OCI-LY1 (cell line): ENCODE measurements around the gene OGDHL.

ENCODE experiments used
- CTCF ChIP-seq: fragments of 200-600 bp; sonication (generic), shearing (Covaris generic); IDR thresholded peaks from 2 replicates; pipeline ENCODE4 v1.5.1; 2017; ENCODE audit warnings: mild to moderate bottlenecking, antibody characterized with exemption, low read length, moderate library complexity, mixed read lengths
- EZH2 ChIP-seq: fragments of 200-600 bp; sonication (generic), shearing (Covaris generic); IDR thresholded peaks from 2 replicates; pipeline ENCODE4 v1.8.0; 2017; ENCODE audit warnings: borderline replicate concordance, mixed run types, mild to moderate bottlenecking, antibody characterized with exemption, low read length, moderate library complexity, mixed read lengths

- TF ChIP-seq CTCF (no peak), EZH2 (no peak)
Measured at GRCh38 chr10:49710966-49711365, 51.2 kb downstream of the OGDHL start.
